ENCODE results near the gene HABP2.
A peak's percentile ranks its signal among the peaks of the same experiment; 100 is the strongest.

The HABP2 gene

DNA sequence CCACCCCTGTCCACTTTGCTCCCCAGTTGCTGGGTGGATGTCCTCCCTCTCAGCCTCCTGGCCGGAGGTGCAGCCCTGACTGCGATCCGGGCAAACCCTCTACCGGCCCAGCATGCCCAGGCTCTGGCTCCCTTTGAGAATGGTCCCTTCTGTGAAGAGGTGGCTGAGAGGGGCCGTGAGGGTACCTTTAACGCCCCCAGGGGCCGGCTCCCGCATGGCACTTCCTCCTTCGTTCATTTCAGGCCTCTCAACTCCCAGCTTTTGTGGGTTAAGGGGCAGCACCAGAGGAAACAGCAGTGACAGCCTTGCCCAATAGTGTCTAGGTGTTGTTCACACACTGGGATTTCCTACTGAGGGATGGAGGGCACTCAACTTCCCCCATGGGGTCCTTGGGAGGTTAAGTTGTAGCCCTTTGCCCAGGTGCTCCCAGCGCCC, 33.2 kb upstream of the HABP2 start:
- no peak for DNase-seq (ENCODE audit: extremely low spot score)
- TF ChIP-seq LEF1 (IDR thresholded peaks at IDR 0.05; ENCODE audit: borderline replicate concordance) (no peak), HDGF (IDR thresholded peaks at IDR 0.05; ENCODE audit: borderline replicate concordance) (no peak), CTBP1 (IDR thresholded peaks at IDR 0.05; ENCODE audit: borderline replicate concordance) (no peak), TARDBP (IDR thresholded peaks at IDR 0.05) (no peak), ZNF384 (IDR thresholded peaks at IDR 0.05) (no peak), L3MBTL2 (conservative IDR thresholded peaks at IDR 0.05) (no peak), FOXA1 (IDR thresholded peaks at IDR 0.05) (no peak), FOXM1 (IDR thresholded peaks at IDR 0.05; ENCODE audit: borderline replicate concordance) (no peak), ELF4 (IDR thresholded peaks at IDR 0.05) (no peak), SUZ12 (IDR thresholded peaks at IDR 0.05) (no peak), SP1 (IDR thresholded peaks at IDR 0.05) (no peak), ARNT (IDR thresholded peaks at IDR 0.05) (no peak)
- TF ChIP-seq, protein P1, sequence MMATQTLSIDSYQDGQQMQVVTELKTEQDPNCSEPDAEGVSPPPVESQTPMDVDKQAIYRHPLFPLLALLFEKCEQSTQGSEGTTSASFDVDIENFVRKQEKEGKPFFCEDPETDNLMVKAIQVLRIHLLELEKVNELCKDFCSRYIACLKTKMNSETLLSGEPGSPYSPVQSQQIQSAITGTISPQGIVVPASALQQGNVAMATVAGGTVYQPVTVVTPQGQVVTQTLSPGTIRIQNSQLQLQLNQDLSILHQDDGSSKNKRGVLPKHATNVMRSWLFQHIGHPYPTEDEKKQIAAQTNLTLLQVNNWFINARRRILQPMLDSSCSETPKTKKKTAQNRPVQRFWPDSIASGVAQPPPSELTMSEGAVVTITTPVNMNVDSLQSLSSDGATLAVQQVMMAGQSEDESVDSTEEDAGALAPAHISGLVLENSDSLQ (IDR thresholded peaks at IDR 0.05), result no peak
- CTCF ChIA-PET, result interaction anchor here (0.6 to 0.8 kb wide), 2 partner anchors 65 to 1048 kb away, joined by 3 read pairs; no protein-coding TSS in a partner anchor
- POLR2A ChIA-PET, result no interaction called here

DNA sequence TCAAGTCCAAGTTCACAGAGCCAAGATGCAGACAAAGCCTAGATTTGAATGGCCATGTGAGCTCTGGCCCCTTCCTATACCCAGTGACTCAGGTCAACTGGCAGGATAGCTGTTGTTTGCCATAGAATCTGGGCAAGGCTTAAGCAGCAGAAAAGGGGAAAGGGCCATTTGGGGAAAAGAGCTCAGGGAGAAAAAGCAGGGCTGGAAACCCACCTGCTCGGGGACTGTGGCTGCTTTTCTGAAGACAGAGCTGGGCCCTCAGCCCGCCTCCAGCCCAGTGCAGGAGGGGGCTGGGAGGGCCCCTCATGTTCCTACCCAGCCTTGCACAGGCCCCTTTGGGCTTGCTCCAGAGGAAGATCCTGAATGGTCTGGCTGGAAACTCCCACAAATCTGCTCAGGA, 32.6 kb upstream of the HABP2 start:
- TF ChIP-seq ZNF384 (IDR thresholded peaks at IDR 0.05) (no peak), TARDBP (IDR thresholded peaks at IDR 0.05) (no peak), SP1 (IDR thresholded peaks at IDR 0.05) (no peak), LEF1 (IDR thresholded peaks at IDR 0.05; ENCODE audit: borderline replicate concordance) (no peak), FOXK2 (IDR thresholded peaks at IDR 0.05) (no peak), BHLHE40 (IDR thresholded peaks at IDR 0.05; ENCODE audit: borderline replicate concordance) (no peak), ELF4 (IDR thresholded peaks at IDR 0.05) (no peak), NFRKB (IDR thresholded peaks at IDR 0.05) (no peak), SUZ12 (IDR thresholded peaks at IDR 0.05) (no peak), ARNT (IDR thresholded peaks at IDR 0.05) (no peak)
- TF ChIP-seq, protein P1 (IDR thresholded peaks at IDR 0.05), result no peak
- ChIA-PET POLR2A (no interaction called here), CTCF (interaction anchor here (0.6 to 1.7 kb wide), 3 partner anchors 36 to 1048 kb away, joined by 3 read pairs; no protein-coding TSS in a partner anchor)
- DNase-seq (ENCODE audit: extremely low spot score), result no peak

DNA sequence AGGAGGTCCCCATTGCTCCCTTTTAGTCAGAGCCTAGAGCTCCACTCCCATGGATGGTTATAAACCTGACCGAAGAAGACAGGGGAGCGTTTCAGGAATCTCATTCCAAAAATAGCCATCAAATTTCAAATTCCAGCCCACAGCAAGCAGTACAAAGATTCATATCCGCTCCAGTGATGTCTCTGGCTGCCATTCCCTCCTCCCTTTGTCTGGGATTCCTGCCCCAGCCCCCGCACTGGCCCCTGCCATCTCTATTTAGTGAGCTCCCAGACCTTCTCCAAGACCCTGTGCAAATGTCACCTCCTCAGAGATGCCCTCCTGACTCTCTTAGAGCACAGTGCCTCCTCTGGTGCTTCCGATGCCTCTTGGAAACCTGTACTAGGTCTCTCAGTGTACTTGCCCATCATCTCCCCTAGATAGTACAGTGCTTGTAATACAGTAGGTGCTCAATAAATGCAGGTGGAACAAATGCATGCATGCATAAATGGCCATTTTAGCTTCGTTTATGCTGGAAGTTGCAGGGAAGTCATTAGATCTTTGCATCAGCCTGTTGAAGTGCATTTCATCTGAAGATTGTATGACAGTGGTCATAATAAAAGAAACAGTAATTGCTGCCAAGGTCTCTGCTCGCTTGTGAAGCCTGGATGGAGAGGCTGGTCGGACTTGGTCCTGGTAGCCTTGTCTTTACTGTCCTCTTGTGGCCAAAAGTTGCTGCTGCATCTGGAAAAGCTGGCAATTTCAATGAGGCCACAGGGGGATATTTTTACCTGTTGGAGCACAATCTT, 32.0 kb upstream of the HABP2 start:
- ChIA-PET CTCF (interaction anchor here (0.7 to 1.7 kb wide), 4 partner anchors 13 to 1045 kb away, joined by 3 to 4 read pairs (median 3); no protein-coding TSS in a partner anchor), POLR2A (no interaction called here)
- no peak for TF ChIP-seq SUZ12 (IDR thresholded peaks at IDR 0.05)
- no peak for TF ChIP-seq SP1 (IDR thresholded peaks at IDR 0.05)
- no peak for TF ChIP-seq LEF1 (IDR thresholded peaks at IDR 0.05; ENCODE audit: borderline replicate concordance)
- TF ChIP-seq FOXA1 (IDR thresholded peaks at IDR 0.05), result no peak
- TF ChIP-seq BHLHE40 (IDR thresholded peaks at IDR 0.05; ENCODE audit: borderline replicate concordance), result no peak
- TF ChIP-seq FOXK2 (IDR thresholded peaks at IDR 0.05), result no peak
- no peak for TF ChIP-seq TARDBP (IDR thresholded peaks at IDR 0.05)
- no peak for TF ChIP-seq HDGF (IDR thresholded peaks at IDR 0.05; ENCODE audit: borderline replicate concordance)
- TF ChIP-seq ZNF384 (IDR thresholded peaks at IDR 0.05), result no peak
- TF ChIP-seq FOXM1 (IDR thresholded peaks at IDR 0.05; ENCODE audit: borderline replicate concordance), result no peak
- TF ChIP-seq ELF4 (IDR thresholded peaks at IDR 0.05), result no peak
- TF ChIP-seq NFRKB (IDR thresholded peaks at IDR 0.05), result no peak
- no peak for TF ChIP-seq L3MBTL2 (conservative IDR thresholded peaks at IDR 0.05)
- TF ChIP-seq CTBP1 (IDR thresholded peaks at IDR 0.05; ENCODE audit: borderline replicate concordance), result no peak
- TF ChIP-seq, protein P1 (IDR thresholded peaks at IDR 0.05), result no peak
- no peak for TF ChIP-seq ARNT (IDR thresholded peaks at IDR 0.05)
- DNase-seq (ENCODE audit: extremely low spot score), result peak; percentile 87

DNA sequence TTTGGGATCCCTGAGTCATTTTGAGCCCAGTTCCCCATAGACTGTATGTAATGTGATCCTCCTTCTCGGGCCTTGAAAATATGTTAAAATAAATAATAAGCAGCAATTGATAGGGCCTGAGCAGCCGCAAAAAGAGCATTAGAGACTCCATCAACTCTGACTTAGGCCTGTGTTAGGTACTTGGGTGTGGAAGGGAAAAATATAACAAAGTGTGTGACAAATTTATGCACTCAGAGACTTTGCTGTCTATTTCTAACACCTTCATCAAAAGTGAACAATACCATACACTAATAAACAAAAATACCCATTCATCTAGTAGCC, 31.4 kb upstream of the HABP2 start:
- CTCF ChIA-PET, result interaction anchor here (0.9 to 1.7 kb wide), 4 partner anchors 14 to 1046 kb away, joined by 3 read pairs; no protein-coding TSS in a partner anchor
- no peak for TF ChIP-seq SUZ12 (IDR thresholded peaks at IDR 0.05)
- no peak for TF ChIP-seq SP1 (IDR thresholded peaks at IDR 0.05)
- TF ChIP-seq ZNF384 (IDR thresholded peaks at IDR 0.05), result no peak
- TF ChIP-seq BHLHE40 (IDR thresholded peaks at IDR 0.05; ENCODE audit: borderline replicate concordance), result no peak
- DNase-seq (ENCODE audit: extremely low spot score), result no peak
- POLR2A ChIA-PET, result no interaction called here

DNA sequence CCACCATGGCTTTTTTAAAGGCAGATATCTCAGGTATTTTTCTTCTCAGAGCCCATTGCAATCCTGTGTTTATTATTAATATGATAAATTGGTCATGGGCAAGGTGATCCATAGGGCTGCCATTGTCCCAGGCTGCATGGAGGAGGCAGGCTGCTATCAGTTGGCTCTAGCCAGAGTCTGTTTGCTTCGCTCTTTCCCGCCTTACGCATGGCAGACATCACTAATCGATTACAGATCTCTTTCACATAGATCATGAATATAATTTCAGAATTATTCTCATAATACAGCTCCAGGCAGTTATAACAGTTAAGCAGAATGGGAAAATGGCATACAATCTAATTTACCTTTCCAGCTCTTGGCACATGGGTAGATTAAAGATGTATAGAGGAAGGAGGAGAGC, 30.4 kb upstream of the HABP2 start:
- DNase-seq (ENCODE audit: extremely low spot score), result no peak
- ChIA-PET CTCF (interaction anchor here (0.9 kb wide), 1 partner anchor 82 kb away, joined by 3 read pairs; no protein-coding TSS in a partner anchor), POLR2A (no interaction called here)

More for the DNA sequence above, 30.4 kb upstream of the HABP2 start:
- TF ChIP-seq FOXM1 (IDR thresholded peaks at IDR 0.05; ENCODE audit: borderline replicate concordance), result no peak
- no peak for TF ChIP-seq ARNT (IDR thresholded peaks at IDR 0.05)
- TF ChIP-seq SP1 (IDR thresholded peaks at IDR 0.05), result no peak
- TF ChIP-seq NFRKB (IDR thresholded peaks at IDR 0.05), result no peak
- no peak for TF ChIP-seq ELF4 (IDR thresholded peaks at IDR 0.05)
- TF ChIP-seq, protein P1 (IDR thresholded peaks at IDR 0.05), result no peak
- TF ChIP-seq SUZ12 (IDR thresholded peaks at IDR 0.05), result no peak
- no peak for TF ChIP-seq FOXK2 (IDR thresholded peaks at IDR 0.05)
- no peak for TF ChIP-seq L3MBTL2 (conservative IDR thresholded peaks at IDR 0.05)
- no peak for TF ChIP-seq TARDBP (IDR thresholded peaks at IDR 0.05)
- TF ChIP-seq HDGF (IDR thresholded peaks at IDR 0.05; ENCODE audit: borderline replicate concordance), result no peak
- no peak for TF ChIP-seq ZNF384 (IDR thresholded peaks at IDR 0.05)
